Parathyroid adenoma (tissue), 2 donors: ENCODE results near the gene GABARAPL2.
A peak's percentile ranks its signal among the peaks of the same experiment; 100 is the strongest.
"Not testable (repeated sequence)": the region's sequence is repeated elsewhere in the genome, so short reads cannot be mapped to it uniquely, and the experiment has no call there.

Experiments used
- H2AFZ ChIP-seq: fragments of 300-600 bp; sonication (generic); one replicate; pipeline ENCODE4 v1.7.0; 2017; ENCODE audit warnings: antibody characterized with exemption, mild to moderate bottlenecking
- H3K27ac ChIP-seq: fragments of 300-600 bp; sonication (generic); one replicate; pipeline ENCODE4 v1.7.0; 2017
- H3K27me3 ChIP-seq: fragments of 300-600 bp; sonication (generic); one replicate; pipeline ENCODE4 v1.7.0; 2017; ENCODE audit warnings: low read length; ENCODE audit not compliant: control insufficient read depth, insufficient read depth
- H3K36me3 ChIP-seq: fragments of 300-600 bp; sonication (generic); one replicate; pipeline ENCODE4 v1.7.0; 2017; ENCODE audit warnings: low read length; ENCODE audit not compliant: control insufficient read depth, insufficient read depth
- H3K4me1 ChIP-seq: fragments of 300-600 bp; sonication (generic); one replicate; pipeline ENCODE4 v1.7.0; 2017; ENCODE audit warnings: control low read depth
- H3K4me2 ChIP-seq: fragments of 300-600 bp; sonication (generic); one replicate; pipeline ENCODE4 v1.7.0; 2017; ENCODE audit warnings: low read length
- H3K4me3 ChIP-seq: fragments of 300-600 bp; sonication (generic); one replicate; pipeline ENCODE4 v1.7.0; 2017; ENCODE audit warnings: low read depth, low read length
- H3K79me2 ChIP-seq: fragments of 300-600 bp; sonication (generic); one replicate; pipeline ENCODE4 v1.7.0; 2017; ENCODE audit warnings: control low read depth
- H3K9ac ChIP-seq: fragments of 300-600 bp; sonication (generic); one replicate; pipeline ENCODE4 v1.7.0; 2017; ENCODE audit warnings: mild to moderate bottlenecking
- H3K9me3 ChIP-seq: fragments of 300-600 bp; sonication (generic); one replicate; pipeline ENCODE4 v1.7.0; 2017; ENCODE audit warnings: low read length; ENCODE audit not compliant: control insufficient read depth
- TF ChIP-seq, protein P1 (sequence below): fragments of 300-600 bp; sonication (generic); IDR thresholded peaks from one replicate; pipeline ENCODE4 v1.7.0; 2017; ENCODE audit warnings: antibody characterized with exemption, mild to moderate bottlenecking
- donor health status: primary hyperparathyroidism.

Gene GABARAPL2

DNA sequence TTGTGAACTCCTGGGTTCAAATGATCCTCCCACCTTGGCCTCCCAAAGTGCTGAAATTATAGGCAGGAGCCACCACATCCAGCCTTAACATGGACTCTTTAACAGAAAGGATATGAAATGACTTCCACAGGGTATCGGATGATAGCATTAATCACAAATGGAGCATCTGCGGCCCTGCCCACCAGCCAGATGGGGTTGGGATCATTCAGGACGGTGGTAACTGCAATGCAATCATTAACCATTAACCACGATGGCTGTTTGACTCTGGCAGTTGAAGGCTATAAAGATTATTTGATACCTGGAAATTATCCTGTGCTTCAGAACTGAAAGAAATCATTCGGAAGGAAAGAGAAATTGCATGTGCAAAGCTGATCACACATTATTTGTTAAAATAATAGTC, 24.9 kb upstream of the GABARAPL2 start:
- Histone ChIP-seq H3K4me3 (no peak overlapping the region), H3K27ac (no peak overlapping the region), H3K79me2 (no peaks in the 10 kb centered on the region), H3K4me1 (no peaks in the 10 kb centered on the region), H3K9ac (no peak overlapping the region), H3K9me3 (no peaks in the 10 kb centered on the region), H3K36me3 (no peaks in the 10 kb centered on the region), H3K27me3 (no peaks in the 10 kb centered on the region), H2AFZ (no peak overlapping the region), H3K4me2 (no peak overlapping the region)
- TF ChIP-seq, protein P1, sequence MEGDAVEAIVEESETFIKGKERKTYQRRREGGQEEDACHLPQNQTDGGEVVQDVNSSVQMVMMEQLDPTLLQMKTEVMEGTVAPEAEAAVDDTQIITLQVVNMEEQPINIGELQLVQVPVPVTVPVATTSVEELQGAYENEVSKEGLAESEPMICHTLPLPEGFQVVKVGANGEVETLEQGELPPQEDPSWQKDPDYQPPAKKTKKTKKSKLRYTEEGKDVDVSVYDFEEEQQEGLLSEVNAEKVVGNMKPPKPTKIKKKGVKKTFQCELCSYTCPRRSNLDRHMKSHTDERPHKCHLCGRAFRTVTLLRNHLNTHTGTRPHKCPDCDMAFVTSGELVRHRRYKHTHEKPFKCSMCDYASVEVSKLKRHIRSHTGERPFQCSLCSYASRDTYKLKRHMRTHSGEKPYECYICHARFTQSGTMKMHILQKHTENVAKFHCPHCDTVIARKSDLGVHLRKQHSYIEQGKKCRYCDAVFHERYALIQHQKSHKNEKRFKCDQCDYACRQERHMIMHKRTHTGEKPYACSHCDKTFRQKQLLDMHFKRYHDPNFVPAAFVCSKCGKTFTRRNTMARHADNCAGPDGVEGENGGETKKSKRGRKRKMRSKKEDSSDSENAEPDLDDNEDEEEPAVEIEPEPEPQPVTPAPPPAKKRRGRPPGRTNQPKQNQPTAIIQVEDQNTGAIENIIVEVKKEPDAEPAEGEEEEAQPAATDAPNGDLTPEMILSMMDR: no peak

DNA sequence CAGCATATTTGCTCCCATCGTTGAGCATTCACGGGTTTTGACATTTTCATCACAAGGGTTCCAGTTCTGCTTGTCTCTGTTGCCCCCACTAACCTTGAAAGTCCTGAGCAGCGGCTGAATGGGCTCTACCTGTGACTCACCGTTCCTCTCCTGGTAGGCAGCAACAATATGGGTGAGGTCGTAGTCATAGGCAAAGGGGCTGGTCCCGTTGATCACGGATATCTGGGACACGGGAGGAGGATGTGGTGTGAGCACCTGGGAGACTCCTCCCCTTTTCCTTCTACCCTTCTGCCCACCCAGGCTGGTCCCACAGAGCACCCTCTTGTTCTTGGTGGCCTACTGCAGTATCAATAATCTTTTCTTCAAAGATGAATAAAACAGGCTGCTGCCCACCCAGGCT, 23.7 kb upstream of the GABARAPL2 start:
- H3K27ac ChIP-seq, H2AFZ ChIP-seq, H3K4me2 ChIP-seq, H3K9ac ChIP-seq, H3K4me3 ChIP-seq, H3K4me1 ChIP-seq, H3K79me2 ChIP-seq, H3K9me3 ChIP-seq, H3K36me3 ChIP-seq, H3K27me3 ChIP-seq: not testable (repeated sequence)

DNA sequence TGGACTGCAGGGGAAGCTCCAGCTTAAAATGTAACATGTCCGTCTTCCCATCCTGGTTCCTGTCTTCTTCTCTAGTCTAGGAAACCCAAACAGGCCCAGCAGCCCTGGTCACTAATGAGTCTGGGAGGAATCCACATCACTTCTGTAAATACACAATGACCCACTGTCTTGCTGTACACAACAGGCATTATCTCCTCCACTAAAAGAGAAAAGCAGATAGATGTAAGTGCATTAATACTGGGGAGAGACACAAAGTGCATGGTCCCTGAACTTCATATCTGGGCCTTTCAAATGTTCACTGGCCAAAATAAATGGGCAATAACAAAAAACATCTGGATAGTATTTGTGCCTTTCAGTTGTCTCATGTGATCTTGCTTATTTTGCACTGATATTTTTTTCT, 20.3 kb upstream of the GABARAPL2 start:
- not testable (repeated sequence) for H3K4me3 ChIP-seq, H2AFZ ChIP-seq, H3K27ac ChIP-seq, H3K4me1 ChIP-seq, H3K4me2 ChIP-seq, H3K27me3 ChIP-seq, H3K36me3 ChIP-seq, H3K79me2 ChIP-seq, H3K9ac ChIP-seq, H3K9me3 ChIP-seq

DNA sequence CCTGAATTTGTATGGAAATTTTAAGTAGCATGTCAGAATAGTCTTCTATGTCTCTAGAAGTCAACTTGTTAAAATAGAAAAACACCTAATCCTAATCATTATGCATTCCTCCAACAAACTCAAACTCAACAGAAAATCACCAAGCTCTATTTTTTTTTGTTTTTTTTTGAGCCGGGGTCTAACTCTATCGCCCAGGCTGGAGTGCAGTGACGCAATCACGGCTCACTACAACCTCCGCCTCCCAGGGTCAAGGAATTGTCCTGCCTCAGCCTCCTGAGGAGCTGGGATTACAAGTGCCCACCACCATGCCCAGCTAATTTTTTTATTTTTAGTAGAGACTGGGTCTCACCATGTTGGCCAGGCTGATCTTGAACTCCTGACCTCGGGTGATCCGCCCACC, 19.9 kb upstream of the GABARAPL2 start:
- Histone ChIP-seq H3K79me2 (peaks cover 5% of the 10 kb centered on the region), H3K27ac (no peak overlapping the region), H3K4me2 (no peak overlapping the region), H3K36me3 (no peaks in the 10 kb centered on the region), H3K27me3 (no peaks in the 10 kb centered on the region), H3K9me3 (no peaks in the 10 kb centered on the region), H3K4me1 (no peaks in the 10 kb centered on the region), H3K9ac (no peak overlapping the region), H3K4me3 (no peak overlapping the region), H2AFZ (no peak overlapping the region)
- TF ChIP-seq, protein P1: no peak

DNA sequence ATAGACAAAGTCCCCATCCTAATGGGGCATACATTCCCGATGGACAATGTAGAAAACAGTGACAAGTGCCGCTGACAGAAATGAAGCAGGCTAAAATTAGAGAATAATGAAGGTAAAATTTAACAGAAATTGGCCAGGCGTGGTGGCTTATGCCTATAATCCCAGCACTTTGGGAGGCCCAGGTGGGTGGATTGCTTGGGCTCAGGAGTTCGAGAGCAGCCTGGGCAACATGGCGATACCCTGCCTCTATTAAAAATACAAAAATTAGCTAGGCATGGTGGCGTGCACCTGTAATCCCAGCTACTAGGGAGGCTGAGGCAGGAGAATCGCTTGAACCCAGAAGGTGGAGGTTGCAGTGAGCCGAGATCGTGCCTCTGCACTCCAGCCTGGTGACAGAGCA, 17.7 kb upstream of the GABARAPL2 start:
- not testable (repeated sequence) for H2AFZ ChIP-seq, H3K36me3 ChIP-seq, H3K27ac ChIP-seq, H3K27me3 ChIP-seq, H3K4me1 ChIP-seq, H3K9me3 ChIP-seq, H3K9ac ChIP-seq, H3K4me2 ChIP-seq, H3K4me3 ChIP-seq
- H3K79me2 ChIP-seq: peaks cover 11% of the 10 kb centered on the region

DNA sequence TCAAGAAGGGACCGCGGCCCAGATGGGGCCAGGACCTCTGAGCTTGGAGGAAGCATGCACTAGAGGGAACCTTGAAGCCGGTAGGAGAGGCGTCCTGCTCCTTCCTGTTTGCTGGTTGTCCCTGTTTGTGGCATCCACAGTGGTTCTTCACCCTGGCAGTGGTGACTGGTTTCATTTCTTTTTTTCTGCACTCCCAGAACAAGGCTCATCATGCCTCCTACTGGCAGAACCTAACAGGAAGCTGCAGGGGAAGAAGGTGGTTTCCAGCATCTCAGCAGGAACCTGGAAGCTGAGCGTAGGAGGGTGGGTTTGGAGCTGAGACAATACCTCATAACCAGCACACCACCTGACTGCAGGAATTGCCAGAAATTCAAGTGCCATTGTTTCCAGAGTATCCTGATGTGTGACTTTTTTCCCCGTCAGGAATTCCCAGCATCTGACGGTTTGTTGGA, 15.9 kb upstream of the GABARAPL2 start:
- no peak overlapping the region for H3K9ac ChIP-seq

More for the DNA sequence above, 15.9 kb upstream of the GABARAPL2 start:
- TF ChIP-seq, protein P1: no peak
- Histone ChIP-seq H3K4me3 (no peak overlapping the region), H3K4me1 (no peaks in the 10 kb centered on the region), H3K27ac (peak overlapping the region; percentile 32), H3K4me2 (no peak overlapping the region), H2AFZ (no peak overlapping the region), H3K36me3 (no peaks in the 10 kb centered on the region), H3K79me2 (peaks cover 15% of the 10 kb centered on the region), H3K9me3 (no peaks in the 10 kb centered on the region), H3K27me3 (no peaks in the 10 kb centered on the region)
